Subcutaneous adipose tissue (tissue), 4 donors: ENCODE data around the gene TMEM18. TPM values are rescaled to one million over a fixed set of nuclear protein-coding genes. Genes with fewer than 3 reads are reported as not detected.

Experiments used
- CTCF ChIP-seq: fragments of 450-650 bp; IDR thresholded peaks from one replicate; pipeline ENCODE4 v1.5.1; 2016; ENCODE audit warnings: low read depth, mild to moderate bottlenecking, control low read depth, antibody characterized with exemption, moderate library complexity
- total RNA-seq, 4 donors: library from RNA; depleted of rRNA; stranded (reverse); fragments of >200 nt; gene quantifications; one replicate each; pipeline ENCODE4 v1.1.0, GENCODE V29; 2016

TMEM18 gene
- 10 to 100 TPM; 11.9 to 29.9 (median 15.1) TPM for total RNA-seq

GRCh38 chr2:677056-677958 is at the start of gene TMEM18:
Gene TMEM18 (minus strand): TSS chr2:677406. CDS start chr2:677345, 61 bp downstream.
- no peak for TF ChIP-seq CTCF

DNA sequence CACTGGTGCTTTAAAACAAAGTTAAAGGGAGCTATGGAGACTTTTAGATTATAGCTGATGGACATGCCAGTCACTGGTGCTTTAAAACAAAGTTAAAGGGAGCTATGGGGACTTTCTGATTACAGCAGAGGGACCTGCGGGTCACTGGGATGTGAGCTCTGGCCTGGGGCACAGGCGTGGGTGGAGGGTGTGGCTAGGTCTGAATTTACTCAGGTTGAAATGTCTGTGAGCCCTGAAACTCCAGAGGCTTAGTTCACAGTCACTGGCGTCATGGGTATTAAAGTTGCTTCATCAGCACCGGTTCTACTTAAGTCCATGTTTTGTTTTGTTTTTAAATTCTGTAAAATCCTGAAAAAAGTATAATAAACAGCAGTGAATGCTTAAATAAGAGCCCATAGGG is 49.0 kb upstream of the TMEM18 start:
- TF ChIP-seq CTCF: no peak

GRCh38 chr2:725468-725867 is 48.3 kb upstream of the TMEM18 start:
- no peak for TF ChIP-seq CTCF

DNA sequence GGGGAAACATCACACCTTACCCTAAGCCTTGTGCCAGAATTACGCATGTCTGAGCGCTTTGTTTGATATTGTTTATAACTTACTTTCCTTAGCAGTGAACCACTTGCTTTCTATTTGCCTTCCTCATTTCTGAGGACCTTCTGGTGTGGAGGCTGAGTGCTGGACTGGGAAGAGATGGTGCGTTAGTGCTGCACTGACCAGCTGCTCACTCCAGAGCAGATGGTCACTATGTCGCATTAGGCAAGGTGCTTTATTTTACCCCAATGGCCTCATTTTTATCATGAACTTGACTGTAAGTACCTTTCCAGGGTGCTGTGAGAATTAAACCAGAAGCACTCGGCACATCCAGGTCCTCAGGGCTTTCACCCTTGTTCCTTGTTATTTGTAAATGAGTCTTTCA is 46.6 kb upstream of the TMEM18 start:
- no peak for TF ChIP-seq CTCF

DNA sequence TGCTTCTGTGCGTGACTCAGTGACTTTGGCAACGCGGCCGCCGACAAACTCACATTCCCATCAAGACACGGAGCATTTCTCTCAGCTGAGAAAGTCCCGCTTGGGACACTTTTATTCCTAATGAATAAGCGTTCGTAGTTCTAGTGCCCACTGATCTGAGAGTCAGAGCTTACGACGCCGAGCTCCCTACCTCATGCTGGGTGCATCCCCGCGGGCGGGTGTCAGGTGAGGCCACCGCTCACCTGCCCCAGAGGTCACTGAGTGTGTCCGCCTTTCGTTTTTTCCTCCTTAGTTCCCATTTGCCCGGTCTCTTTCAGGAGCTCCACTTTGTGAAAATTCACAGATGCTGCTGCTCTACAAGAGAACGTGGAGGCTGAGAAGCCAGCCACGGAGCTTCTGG is 43.6 kb upstream of the TMEM18 start:
- TF ChIP-seq CTCF: no peak

DNA sequence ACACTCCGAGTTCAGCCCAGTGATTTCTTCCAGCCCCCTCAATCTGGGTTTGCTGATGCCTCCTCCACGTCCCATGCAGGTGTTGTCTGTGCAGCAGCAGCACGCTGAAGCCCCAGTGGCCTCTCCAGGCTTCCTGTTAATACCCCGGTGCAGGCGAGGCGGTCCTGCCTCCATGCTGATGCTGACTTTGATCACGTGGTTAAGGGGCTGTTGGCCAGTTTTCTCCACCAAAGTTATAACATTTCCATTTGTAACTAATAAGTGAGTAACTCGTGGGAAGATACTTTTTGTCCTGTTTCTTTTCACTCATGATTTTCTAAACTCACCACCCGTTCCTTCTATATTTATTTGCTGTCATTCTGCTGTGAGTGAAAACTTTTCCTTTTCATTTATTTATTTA is 42.5 kb upstream of the TMEM18 start:
- no peak for TF ChIP-seq CTCF

GRCh38 chr2:719191-719590 is 42.0 kb upstream of the TMEM18 start:
- no peak for TF ChIP-seq CTCF
